Activated CD4-positive, CD25-positive, alpha-beta regulatory T cell treated with anti-CD3 and anti-CD28 coated beads, Interleukin-2, amount 50 U/mL, for 72 hours (primary cell): ENCODE measurements around the gene IL20.

Source experiments
- DNase-seq: peaks from one replicate; pipeline ENCODE4 v3.0.0; 2021

Gene IL20

DNA sequence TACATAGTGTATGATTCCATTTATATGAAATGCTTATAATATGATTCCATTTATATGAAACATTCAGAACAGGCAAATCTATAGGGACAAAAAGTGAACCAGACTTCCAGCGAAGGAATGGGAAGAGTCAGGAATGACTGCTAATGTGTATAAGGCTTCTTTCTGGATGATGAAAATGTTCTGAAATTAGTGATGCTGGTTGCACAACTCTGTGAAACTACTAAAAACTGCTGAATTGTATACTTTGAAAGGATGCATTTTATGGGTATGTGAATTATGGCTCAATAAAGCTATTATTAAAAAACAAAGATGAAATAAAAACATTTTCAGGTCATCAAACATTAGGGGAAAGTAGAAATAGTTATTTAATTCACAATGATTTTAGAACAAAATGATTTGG, 17.7 kb downstream of the IL20 start:
- no peak for DNase-seq

DNA sequence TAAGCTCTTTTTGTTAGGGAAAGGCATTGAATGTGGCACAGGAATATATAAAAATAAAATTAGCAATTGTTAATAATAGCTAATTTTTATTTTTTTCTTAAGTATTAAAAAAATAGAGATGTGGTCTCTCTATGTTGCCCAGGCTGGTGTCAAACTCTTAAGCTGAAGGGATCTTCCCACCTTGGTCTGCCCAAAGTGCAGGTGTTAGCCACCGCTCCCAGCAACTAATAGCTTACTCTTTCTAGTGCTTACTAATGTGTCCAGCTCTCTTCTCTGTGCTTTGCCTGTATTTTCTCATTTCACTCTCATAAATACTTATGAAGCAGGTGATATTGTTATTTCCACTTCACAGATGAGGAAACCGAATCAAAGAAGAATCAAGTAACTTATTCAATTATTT, 18.5 kb downstream of the IL20 start:
- DNase-seq: no peak

DNA sequence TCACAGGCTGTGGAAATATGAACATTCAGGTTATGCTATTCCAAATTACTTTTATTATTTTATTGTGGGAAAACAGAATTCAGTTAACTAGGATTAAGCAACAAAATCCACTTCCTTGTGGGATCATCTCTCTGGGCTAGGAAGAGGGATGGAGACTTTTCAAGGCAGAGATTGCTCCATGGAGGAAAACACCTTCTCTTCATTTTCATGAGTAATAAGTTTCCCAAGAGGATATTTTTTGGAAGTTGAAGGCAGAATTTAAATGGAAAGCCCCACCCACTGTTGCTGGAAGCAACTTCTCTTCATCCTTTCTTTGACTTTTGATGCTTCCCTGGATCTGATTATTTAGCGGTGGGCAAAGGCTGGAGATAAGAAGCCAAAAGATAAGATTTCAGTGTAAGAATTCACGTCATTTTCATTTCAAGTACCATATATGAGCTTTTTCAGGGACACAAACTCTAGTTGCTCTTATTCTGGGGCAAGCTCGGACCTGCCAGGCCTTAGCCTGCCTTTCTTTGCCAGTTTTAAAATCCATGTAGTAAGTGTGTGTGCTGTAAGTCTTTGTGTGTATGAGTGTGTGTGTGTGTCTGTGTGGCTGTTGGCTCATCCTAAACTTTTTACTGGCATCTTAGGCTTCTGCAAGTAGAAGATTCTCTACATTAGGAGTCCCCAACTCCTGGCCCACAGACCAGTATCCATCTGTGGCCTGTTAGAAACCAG, 20.1 kb downstream of the IL20 start:
- DNase-seq: no peak

DNA sequence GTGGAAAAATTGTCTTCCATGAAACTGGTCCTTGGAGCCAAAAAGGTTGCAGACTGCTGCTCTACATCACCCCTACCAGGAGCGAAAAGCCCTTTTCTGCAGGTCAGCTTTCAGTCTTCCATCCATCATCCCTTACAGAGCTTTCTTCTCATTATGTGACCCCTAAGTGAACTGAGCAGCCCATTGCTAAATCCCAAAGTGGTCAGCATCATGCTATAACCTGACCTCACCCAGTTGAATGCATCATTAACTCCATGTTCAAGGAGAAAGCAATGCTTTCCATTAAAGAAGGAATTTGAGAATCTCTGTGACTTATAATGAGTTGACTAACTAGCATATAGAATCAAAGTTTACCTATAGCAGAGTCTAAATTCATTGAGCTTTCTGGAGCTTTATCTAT, 21.4 kb downstream of the IL20 start:
- DNase-seq: no peak

DNA sequence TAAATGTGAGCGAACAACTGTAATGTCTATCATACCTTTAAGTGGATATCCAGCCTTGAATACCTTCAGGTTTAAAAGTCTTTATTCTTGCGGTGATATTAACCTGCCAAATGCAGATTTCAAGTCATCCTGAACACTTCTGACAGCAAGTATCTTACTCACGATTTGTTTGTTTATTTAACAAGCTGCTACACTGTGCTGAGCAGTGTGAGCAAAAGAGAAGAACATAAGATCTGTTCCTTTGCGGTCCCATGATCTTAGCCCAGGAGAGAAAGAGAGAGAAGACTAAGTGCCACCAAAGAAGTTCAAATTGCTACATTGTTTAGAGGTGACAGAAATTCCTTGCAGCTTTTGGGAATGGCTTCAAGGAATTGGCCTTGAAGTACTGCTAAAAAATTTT, 22.3 kb downstream of the IL20 start:
- DNase-seq: no peak

DNA sequence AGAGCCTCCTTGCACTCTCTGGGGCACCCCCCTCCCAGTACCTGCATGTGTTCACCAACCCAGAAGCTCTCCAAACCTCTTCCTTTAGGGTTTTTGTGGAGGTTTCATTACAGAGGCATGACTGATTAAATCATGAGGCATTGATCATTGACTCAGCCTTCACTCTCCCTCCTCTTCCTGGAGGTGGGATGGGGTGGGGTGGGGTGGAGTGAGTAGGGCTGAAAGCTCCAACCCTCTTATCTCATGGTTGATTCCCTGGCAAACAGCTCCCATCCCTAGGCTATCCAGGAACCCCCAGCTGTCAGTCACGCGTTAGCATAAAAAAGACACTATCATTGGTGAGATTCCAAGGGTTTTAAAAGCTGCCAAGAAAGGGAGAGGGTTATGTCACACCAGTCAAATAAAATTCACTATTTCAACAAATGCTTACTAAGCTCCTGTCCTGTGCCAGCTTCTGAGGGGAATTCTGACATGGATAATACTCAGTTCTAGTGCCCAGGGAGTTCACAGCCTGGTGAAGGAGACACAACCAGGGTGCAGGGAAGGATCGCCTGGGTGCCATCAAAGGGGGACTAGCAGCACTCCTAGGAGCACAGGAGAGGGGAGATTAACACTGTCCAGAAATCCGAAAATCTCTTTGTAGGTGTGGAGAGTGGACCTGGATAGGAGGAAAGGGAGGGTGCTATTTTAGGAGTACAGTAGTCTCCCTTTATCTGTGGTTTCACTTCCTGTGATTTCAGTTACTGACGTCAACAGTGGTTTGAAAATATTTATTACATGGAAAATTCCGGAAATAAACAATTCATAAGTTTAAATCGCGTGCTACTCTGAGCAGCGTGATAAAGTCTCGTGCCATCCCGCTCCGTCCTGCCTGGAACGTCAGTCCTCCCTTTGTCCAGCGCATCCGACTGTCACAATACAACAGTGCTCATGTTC, 25.0 kb downstream of the IL20 start:
- no peak for DNase-seq

DNA sequence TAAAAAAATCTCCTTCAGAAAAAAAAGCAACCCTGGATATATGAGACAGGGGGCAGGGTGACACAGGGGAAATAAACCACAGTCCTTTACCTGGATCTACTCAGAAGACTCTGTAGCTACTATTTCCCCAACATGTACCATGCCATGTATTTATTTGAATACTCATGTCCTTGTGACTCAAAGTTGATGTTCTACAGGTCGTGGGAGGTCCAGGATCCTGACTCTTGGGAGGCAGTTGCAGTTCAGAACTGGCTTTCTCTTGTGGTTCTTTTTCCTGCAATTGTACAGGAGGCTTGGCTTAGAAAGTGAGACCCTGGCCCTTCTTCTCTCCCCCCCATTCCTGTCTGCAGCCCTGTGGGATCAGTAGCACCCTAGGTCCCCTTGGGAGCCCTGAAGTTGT, 26.0 kb downstream of the IL20 start:
- no peak for DNase-seq

DNA sequence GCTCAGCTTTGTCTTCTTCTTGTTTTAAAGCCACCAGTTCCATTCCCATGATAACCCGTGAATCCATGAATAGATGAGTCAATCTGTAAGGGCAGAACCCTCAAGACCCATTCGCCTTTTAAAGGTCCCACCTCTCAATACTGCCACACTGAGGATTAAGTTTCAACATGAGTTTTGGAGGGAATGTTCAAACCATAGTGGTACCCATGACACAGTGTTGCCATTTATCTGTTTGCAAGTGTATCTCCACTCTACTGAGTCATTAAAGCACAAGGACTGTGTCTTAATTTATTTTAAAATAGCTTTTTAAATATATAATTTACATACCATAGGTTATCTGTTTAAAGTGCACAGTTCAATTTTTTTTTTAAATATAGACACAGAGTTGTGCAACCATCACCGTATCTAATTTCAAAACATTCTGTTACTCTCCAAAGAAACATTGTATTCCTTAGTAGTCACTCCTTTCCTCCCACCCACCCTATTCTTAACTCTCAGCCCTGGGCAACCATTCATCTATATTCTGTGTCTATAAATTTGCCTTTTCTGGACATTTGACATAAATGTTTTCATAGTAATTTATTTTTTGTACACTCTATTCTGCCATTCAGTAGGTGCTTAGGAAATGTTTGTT, 27.0 kb downstream of the IL20 start:
- DNase-seq: no peak

DNA sequence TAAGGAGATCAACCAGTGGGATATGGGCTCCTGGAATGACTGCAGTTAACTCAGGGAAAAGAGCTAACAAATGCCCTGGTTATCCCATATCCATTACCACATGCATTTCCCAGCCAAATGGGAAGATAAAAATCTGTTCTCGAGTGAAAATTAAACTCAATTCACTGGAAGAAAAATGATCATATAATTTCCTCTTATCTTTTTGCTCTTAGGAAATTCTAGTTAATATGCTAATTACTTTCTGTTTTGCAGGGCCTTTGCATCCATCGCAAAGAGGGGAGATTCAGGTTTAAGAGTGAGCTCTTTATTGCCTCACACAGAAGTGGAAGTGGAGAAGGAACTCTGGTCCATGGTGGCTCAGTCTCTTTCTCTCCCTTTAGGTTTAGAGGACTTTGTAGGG, 28.0 kb downstream of the IL20 start:
- DNase-seq: no peak

DNA sequence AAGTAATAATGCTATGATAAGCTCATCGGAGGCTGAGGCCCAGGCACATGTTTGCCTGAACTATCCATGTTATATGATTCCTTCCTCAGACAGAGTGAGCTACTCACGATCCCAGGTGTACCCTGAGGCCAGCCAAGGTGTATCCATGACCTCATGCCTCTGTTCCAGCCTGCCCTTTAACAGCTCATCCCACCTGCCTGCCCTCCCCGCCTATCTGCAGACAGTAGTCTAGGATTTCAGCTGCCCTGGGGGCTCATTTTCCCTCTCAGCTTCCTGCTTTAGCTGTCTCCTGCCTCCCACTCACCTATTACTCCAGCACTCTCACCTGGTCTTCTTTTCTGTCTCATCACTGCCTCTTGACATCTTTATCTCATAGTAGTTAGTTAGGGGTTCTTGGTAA, 29.9 kb downstream of the IL20 start:
- no peak for DNase-seq

DNA sequence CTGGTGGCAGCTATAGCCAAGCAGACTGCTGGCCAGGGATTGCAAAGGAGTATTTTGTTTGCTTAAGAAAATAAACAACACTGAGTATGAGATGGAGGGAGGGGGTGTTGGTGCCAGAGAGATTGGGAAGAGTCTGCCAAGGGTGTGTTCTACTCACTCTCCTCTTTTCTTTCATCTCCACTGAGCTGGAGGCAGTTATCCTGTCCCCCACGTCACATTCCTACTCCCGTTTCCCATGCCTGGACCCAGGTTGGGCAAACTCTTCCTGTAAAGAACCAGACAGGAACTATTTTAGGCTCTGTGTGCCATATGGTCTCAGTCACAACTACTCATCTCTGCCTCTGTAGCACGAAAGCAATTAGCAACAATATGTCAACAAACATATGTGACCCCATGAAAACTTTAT, 30.4 kb downstream of the IL20 start:
- DNase-seq: no peak

DNA sequence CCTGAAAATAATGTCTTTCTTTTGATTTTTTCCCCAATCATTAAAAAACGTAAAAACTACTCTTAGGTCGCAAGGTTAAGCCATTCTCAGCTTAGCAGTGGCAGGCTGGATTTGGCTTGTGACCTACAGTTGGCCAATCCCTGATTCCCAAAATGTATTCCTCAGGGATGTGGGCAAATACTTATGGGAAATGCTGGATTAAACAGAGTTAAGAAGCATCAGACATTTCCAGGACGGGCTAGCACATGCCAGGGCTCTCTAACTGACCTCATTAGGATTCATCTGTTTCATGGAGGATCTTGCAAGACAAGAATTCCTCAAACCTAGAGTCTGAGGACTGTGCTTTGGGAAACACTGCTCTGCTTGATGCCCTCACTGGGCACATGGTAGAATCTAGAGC, 30.8 kb downstream of the IL20 start:
- no peak for DNase-seq

DNA sequence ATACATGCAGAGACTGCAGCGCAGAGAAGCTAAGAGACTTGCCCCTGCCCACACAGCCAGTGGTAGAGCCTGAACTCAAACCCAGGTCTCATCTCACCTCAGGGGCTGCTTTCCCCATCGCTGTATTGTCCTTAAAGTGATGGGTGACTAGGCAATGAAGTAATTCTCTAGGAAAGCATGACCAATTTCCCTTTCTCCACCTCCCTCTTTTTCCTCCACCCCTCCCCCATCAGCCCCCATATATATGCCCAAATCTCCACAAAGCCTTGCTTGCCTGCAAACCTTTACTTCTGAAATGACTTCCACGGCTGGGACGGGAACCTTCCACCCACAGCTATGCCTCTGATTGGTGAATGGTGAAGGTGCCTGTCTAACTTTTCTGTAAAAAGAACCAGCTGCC, 31.8 kb downstream of the IL20 start, which contains the start of gene IL24:
Gene IL24 (plus strand): TSS at position 269 of the 400 bp plus-strand sequence. CDS start 390 bp downstream, outside the sequence.
- DNase-seq: no peak

DNA sequence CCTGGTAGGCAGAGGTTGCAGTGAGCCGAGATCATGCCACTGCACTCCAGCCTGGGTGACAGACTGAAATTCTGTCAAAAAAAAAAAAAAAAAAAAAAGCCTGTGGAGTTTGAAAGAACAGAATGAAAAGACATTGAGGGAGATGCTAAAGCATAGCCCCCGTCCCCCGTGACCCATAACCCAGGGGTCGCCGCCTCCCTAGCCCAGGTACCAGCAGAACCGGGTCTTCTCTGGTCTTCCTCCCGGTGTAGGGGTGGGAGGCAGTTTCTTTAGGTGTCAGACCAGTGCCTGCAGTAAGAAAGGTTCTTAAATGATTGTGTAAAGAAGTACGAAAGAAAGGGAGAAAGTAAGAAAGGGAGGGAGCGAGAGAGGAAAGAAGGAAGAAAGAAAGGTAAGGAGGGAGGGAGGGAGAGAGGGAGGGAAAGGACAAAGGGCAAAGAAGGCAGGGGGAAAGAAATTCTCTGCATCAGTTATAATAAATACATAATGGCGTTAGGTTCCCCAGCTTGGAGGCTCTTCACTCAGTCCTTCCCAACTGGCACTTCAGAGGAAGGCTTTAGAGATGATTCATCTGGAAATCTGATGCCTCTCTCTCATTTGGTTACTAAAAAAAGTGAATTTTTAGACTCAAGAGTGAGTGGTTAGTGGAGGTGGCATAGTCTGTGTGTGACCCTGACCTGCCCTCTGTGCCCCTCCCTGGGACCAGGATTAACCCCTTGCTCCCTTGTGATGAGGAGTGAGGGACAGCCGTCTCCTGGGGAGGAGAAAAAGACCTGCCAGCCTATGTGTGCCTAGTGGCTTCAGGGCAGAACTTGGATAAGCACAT, 32.9 kb downstream of the IL20 start:
- no peak for DNase-seq

DNA sequence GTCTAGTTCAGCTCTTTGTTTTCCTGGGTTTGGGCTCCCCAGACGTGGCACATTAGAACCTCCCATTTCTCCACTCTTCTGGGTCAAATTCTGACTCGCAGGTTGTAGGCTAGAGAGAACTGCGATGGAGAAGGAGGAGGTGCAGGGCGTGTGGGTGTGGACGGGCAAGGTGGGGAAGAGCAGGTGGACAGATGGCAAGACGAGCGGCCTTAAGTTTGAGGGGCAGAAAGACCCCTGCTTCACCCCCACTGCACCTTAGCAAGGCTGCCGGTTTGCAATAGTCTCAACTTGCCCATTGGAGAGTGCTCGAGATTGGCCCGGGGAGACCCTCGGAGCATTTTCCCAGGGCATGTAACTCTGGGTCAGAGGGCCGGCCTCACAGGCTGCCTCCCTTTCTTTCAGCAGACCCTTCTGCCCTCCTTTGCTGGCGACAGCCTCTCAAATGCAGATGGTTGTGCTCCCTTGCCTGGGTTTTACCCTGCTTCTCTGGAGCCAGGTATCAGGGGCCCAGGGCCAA, 33.5 kb downstream of the IL20 start:
- DNase-seq: no peak

DNA sequence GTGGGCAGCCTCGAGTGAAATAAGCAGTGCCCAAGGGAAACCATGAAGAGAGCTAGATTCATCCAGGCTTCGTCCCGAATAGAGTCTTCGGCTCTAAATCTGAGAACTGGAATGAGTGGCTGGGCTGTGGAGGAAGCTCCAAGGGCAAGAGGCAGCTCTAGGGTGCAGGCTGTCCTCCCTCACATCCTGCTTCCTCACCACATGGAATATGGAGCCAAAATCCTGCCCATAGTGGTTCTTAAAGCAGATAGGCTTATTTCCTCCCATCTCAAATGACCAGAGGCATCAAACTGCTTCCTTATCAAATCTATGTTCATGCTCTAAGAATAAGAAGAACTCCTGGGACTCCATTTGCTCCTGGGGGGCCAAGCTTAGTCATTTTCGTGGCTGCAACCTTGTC, 34.3 kb downstream of the IL20 start:
- no peak for DNase-seq

DNA sequence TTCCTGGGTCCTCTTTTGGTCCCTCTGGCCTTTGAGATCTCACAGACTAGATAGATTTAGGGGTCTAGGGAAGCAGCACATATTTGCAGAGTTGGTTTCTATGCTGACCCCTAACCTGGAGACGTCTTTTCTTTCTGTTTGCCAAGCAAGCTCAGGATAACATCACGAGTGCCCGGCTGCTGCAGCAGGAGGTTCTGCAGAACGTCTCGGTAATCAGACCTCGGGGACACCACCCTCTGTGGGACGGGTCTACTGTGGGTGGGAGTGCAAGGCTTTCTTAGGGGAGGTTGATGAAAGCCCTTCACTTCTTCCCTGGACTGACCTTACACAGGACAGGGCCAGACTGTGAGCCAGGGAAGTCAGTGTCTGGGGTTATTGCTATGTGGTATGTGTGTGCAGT, 34.7 kb downstream of the IL20 start:
- DNase-seq: no peak

DNA sequence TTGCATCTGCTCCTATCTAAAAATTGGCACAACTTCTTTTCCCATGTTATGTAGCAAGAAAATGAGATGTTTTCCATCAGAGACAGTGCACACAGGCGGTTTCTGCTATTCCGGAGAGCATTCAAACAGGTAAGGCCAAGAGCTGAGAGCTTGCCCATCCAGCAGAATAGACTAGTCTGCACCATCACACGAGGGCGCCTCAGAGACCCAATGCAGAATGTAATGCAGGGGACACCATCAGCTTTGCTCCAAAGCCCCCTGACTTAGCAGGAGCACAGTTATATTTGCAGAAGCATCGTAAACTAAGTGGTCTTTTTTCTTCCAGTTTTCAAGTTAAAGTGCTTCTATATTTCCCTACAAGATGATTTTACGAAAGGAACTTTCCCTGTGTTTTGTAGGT, 36.5 kb downstream of the IL20 start:
- no peak for DNase-seq

DNA sequence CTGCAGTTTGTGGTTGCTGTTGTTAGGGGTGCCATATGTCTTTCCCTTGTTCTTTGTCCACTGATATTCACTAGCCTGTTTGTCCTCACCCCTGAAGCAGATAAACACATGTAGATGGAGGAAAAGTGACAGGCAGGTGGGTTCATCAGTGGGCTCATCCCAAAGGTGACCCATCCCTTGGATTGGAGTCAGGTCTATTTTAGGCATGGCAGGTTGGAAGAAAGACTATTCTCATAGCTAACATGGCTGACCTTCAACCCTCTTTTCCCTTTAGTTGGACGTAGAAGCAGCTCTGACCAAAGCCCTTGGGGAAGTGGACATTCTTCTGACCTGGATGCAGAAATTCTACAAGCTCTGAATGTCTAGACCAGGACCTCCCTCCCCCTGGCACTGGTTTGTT, 37.3 kb downstream of the IL20 start:
- DNase-seq: no peak

DNA sequence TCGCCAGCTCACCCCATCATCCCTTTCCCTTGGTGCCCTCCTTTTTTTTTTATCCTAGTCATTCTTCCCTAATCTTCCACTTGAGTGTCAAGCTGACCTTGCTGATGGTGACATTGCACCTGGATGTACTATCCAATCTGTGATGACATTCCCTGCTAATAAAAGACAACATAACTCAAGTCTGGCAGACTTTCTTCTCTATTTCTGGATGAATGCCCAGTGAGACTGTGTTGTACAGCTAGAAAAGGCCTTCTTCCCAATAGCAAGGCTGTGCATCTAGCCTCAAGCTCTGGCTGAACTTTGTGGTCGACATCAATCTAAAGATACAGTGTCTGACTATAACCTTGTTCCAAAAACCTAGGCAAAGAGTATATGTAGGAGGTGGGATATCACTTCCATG, 38.3 kb downstream of the IL20 start:
- no peak for DNase-seq

DNA sequence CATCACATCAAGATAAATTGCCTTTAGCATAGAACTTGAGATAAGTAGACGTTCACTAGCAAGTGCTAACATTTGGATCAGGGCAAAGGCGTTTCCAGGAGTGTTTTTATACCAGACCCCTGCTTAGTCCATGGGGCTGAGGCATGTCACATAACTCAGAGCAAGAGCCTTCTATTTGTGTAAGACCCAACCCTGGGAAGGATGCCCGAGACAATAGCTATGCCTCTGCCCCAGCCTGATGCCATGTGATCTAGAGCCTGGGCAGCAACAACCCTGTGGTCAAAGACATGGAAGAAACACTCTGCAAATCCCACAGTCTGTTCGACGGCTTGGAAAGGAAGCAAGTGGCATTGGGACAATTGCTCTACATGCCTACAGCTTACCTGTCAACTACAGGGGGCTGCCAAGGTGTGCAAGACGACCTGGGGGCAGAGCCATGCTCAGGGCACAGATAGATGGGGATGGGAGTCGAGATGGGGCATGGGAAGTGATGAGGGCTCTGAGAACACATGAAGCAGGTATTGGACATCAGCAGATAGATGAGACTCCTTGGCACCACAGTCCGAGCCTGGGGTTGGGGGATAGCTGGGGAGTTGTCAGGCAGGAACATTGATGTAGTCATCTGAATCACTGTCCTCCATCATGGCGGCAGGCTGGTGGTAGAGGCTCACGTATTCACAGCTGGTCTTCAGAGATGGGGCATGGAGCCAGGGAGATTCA, 39.2 kb downstream of the IL20 start:
- DNase-seq: no peak
